Large intestine (tissue), 3 donors: ENCODE results near the gene DAB2IP. TPM values are rescaled to one million over a fixed set of nuclear protein-coding genes. Genes with fewer than 3 reads are reported as not detected.

ENCODE experiments used
- DNase-seq, 2 donors: peaks; one replicate each; pipeline versions ENCODE4 v3.0.0 to v3.0.0-alpha.2; 2013
- H3K27ac ChIP-seq: one replicate; pipeline ENCODE4 v1.5.1; 2013; ENCODE audit warnings: low read length
- H3K27me3 ChIP-seq: 2 replicates; pipeline ENCODE4 v1.6.1; 2013; ENCODE audit warnings: low read length; ENCODE audit not compliant: control insufficient read depth, insufficient read depth
- H3K36me3 ChIP-seq: 2 replicates; pipeline ENCODE4 v1.6.1; 2013; ENCODE audit warnings: low read length; ENCODE audit not compliant: control insufficient read depth, insufficient read depth
- H3K4me1 ChIP-seq: one replicate; pipeline ENCODE4 v1.6.1; 2013; ENCODE audit warnings: low read length; ENCODE audit not compliant: control insufficient read depth, insufficient read depth
- H3K4me3 ChIP-seq: one replicate; pipeline ENCODE4 v1.5.1; 2013; ENCODE audit warnings: low read length
- H3K9me3 ChIP-seq: one replicate; pipeline ENCODE4 v1.6.1; 2013; ENCODE audit warnings: mild to moderate bottlenecking, low read depth, low read length, moderate library complexity; ENCODE audit not compliant: control insufficient read depth
- WGBS: methylation state at CpG from one replicate; pipeline ENCODE4 v1.1.5; 2013; ENCODE audit warnings: low lambda C conversion rate; ENCODE audit not compliant: insufficient coverage; 5-methylcytosine and 5-hydroxymethylcytosine counted together
- polyA plus RNA-seq: library from polyadenylated mRNA; unstranded; fragments of 120-200 nt; gene quantifications from one replicate; pipeline ENCODE4 v1.2.1, GENCODE V29; 2013

Gene DAB2IP
- polyA plus RNA-seq, 1 donor, result 33.0 TPM

DNA sequence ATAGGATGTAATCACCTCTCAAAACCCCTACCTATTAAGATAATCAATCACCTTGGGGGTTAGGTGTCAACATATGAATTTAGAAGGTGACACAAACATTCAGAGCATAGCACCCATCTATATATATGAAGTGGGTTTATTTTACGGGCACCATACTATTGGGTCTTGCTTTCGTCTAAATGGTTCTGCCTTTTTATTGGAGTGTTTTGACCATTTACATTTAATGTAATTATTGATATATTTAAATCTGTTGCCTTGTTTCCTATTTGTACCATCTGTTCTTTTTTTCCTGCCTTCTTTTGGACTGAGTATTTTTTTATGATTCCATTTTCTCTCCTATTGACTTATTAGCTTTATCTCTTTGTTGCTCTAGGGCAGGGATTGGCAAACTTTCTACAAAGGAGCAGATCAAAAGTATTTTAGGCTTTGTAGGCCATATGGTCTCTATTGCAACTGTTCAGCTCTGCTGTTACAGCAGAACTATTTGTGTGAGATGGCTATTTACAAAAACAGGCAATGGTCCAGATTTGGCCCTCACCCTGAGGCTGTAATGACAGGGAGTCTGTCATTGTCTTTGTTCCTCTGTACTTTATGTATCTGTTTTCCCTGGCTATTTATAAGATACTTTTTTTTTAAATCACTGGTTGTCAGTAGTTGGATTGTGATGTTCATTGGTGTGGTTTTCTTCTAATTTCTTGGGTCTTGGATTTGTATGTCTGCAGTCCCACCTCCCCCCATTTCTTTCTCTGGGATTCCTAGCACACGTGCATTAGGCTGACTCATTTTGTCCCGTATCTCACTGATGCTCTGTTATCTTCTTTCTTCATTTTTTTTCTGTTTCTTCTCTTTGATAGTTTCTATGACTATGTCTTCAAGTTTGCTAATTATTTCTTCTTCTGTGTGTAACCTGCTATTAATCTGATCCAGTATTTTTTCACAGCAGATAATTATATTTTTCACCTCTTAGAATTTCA, 127.1 kb downstream of the DAB2IP start:
- no peaks in the 10 kb centered on the region for H3K27me3 ChIP-seq
- DNase-seq, result no peak
- H3K36me3 ChIP-seq, result peaks cover 88% of the 10 kb centered on the region
- H3K27ac ChIP-seq, result no peak overlapping the region
- peaks cover 6% of the 10 kb centered on the region for H3K9me3 ChIP-seq
- WGBS, result 80% methylated on average over 1 of the region's 4 CpGs
- H3K4me3 ChIP-seq, result no peak overlapping the region
- H3K4me1 ChIP-seq, result no peaks in the 10 kb centered on the region

DNA sequence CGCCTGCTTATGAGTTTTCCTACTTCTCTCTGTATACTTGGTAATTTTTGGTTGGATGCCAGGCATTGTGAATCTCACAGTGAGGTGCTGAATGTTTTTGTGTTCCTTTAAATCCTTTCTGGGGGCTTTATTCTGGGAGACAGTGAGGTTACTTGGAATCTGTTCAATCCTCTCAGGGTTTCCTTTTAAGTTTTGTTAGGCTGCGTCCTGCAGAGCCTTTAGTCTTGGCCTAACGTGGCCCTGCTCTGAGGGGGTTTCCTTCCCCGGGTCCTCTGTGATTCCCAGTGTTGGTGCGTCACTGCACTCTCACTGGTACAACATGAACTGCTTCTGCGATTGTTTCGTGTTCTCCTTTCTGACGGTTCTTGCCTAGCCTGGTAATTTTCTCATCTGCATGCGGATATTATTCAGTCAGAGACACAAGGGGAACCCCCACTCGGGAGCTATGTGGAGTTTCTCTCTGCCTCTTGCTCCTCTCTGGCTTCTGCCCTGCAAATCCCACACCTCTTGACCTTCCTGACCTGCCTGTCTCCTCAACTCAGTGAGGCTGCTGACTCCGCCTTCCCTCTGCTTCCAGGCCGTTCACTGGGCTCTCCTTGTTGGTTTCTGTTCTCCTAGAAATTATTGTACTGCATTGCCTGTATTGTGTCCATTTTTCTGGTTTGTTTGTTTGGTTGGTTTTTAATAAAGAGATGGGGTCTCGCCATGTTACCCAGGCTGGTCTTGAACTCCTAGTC, 128.1 kb downstream of the DAB2IP start:
- no peaks in the 10 kb centered on the region for H3K4me1 ChIP-seq
- H3K27me3 ChIP-seq, result no peaks in the 10 kb centered on the region
- H3K9me3 ChIP-seq, result peaks cover 6% of the 10 kb centered on the region
- no peak for DNase-seq
- H3K27ac ChIP-seq, result no peak overlapping the region
- H3K4me3 ChIP-seq, result no peak overlapping the region
- peaks cover 86% of the 10 kb centered on the region for H3K36me3 ChIP-seq
- WGBS, result 89% methylated on average over 2 of the region's 13 CpGs

DNA sequence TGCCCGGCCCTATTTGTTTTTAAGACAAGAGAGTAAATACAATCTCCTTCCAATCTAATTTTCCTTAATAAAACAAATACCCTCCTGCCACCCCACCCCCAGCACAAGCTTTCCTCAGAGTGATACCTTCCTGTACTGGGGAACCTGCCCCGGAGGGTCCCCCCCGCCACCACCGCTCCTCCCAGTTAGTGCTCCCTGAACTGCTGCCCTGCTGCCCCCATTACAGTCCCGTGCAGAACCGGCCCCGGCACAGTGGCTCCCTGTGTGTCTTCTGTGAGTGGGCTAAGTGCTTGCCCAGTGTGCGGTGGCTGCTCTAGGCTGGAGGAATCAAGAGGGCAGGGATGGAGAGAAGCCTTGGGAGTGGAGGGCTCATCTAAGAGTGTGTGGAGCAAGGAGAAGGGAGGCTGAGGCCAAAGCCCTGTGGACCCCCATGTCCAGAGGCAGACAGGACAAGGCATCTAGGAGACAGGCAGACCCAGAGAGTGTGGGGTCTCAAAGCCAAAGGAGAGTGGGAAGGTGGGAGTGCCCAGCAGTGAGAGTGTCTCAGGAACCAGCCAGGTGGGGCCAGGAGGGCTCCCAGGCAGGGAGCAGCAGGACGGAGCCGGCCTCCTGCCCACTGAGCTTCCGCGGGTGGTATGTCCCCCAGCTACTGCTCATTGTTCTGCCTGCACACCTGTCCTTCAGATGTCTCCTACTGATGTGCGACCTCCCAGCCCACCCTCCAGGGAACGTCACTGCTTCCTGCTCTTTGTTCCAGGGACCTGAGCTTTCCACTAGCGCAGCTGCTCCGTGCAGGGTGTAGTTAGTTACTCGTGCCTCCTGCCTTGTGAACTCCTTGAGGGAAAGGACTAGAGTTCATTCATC, 129.0 kb downstream of the DAB2IP start:
- Histone ChIP-seq H3K4me1 (no peaks in the 10 kb centered on the region), H3K36me3 (peaks cover 82% of the 10 kb centered on the region), H3K4me3 (no peak overlapping the region), H3K27me3 (no peaks in the 10 kb centered on the region), H3K9me3 (peaks cover 6% of the 10 kb centered on the region), H3K27ac (no peak overlapping the region)
- DNase-seq, result no peak
- WGBS, result no CpG with 5 or more reads among the region's 17 CpGs

DNA sequence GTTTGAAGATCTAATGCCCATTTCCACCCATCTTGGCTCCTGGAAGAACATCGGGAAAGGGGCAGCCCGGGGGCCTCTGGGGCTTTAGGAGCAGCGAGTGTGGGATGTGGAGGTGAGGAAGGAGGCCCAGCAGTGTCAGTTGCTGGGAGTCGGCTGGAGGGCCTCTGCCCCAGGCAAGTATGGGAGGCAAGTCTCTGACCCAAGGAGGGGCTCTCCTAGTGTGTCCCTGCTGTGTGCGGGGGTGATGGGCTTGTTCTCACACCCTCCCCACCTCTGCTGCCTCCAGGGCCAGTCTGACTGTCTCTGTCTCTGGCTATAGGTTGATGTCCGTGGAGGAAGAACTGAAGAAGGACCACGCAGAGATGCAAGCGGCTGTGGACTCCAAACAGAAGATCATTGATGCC, 129.7 kb downstream of the DAB2IP start:
- Histone ChIP-seq H3K4me1 (no peaks in the 10 kb centered on the region), H3K4me3 (no peak overlapping the region), H3K27me3 (no peaks in the 10 kb centered on the region), H3K27ac (no peak overlapping the region), H3K36me3 (peaks cover 74% of the 10 kb centered on the region), H3K9me3 (peaks cover 2% of the 10 kb centered on the region)
- DNase-seq, result no peak
- WGBS, result no CpG with 5 or more reads among the region's 8 CpGs

DNA sequence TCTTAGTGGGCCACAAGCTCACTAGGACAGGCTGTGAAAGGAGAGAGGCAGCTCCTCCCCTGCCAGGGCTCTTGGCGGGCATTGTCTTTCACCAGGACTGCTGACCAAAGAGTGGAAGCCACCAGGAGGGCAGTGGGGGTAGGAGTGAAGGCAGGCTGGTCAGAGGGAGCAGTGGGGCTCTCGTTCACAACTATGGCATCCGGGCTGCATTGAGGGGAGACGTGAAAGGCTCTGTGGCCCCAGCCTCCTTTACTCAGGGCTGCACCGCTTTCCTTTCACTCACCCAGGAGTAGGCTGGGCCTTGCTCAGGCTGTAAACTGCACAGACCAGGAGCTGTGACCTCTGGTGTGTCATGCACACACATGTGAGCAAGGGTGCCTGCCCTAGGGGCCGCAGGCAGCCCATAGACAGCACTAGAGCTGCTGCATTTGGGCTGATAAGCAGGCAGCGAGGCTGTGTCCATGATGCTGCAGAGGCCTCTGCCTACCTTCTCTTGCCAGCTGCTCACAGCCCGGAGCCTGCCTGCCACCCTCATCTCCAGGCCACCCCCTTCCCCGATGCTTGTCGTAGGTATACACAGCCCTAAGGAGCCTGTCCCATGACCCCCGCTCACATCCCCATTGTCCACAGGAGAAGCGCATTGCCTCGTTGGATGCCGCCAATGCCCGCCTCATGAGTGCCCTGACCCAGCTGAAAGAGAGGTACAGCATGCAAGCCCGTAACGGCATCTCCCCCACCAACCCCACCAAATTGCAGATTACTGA, 130.4 kb downstream of the DAB2IP start:
- DNase-seq, result no peak
- Histone ChIP-seq H3K27ac (no peak overlapping the region), H3K4me1 (no peaks in the 10 kb centered on the region), H3K36me3 (peaks cover 67% of the 10 kb centered on the region), H3K9me3 (no peaks in the 10 kb centered on the region), H3K4me3 (no peak overlapping the region), H3K27me3 (no peaks in the 10 kb centered on the region)
- no CpG with 5 or more reads among the region's 17 CpGs for WGBS

DNA sequence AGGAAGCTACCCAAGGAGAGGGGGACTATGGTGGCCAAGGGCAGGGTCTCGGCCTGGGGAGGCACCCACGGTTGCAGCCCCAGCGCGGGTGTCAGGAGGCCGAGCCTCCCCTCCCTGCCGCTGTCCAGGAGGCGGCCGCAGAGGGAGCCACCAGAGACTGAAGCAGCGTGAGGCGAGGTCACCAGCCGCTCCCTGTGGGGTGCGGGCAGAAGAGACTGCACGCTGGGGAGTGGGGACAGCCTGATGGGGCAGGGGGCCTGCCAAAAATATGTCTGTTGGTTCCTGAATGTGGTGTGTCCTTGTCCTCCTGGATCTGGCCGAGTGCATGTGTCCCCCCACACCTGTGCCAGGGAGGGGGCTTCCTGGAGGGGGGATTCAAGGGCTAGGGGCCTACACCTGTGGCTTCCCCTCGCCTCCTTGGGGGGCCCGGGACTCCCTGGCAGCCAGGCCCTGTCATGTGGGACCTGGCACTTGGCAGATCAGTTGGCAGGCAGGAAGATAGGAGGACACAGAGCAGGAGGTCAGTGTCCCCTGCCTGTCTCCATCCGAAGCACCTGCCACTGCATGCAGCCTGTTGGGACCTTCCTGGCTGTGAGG, 131.2 kb downstream of the DAB2IP start:
- H3K9me3 ChIP-seq, result no peaks in the 10 kb centered on the region
- no CpG with 5 or more reads among the region's 17 CpGs for WGBS
- H3K27ac ChIP-seq, result no peak overlapping the region
- no peak overlapping the region for H3K4me3 ChIP-seq
- peaks cover 62% of the 10 kb centered on the region for H3K36me3 ChIP-seq
- H3K4me1 ChIP-seq, result no peaks in the 10 kb centered on the region
- no peaks in the 10 kb centered on the region for H3K27me3 ChIP-seq
- no peak for DNase-seq

DNA sequence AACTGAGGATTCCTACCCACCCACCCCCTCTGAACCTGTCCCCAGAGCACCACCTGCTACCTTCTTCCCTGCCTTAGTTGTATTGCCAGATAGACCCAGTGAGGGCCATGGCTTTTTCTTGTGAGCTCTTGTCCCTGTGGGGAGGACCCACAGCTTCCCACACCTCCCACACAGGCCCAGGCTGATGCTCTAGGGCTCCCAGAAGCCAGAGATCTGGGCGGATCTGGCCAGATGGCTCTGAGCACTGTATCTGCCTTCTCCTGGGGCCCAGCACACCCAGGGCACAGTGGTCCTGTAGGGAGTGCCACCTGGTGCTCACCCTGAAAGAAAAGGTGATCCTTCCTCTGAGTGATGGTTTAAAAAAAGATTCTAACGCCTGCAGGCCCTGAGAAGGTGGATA, 131.7 kb downstream of the DAB2IP start:
- Histone ChIP-seq H3K36me3 (peaks cover 58% of the 10 kb centered on the region), H3K9me3 (no peaks in the 10 kb centered on the region), H3K4me1 (no peaks in the 10 kb centered on the region), H3K4me3 (no peak overlapping the region), H3K27me3 (no peaks in the 10 kb centered on the region), H3K27ac (no peak overlapping the region)
- no peak for DNase-seq
- WGBS, result no CpG with 5 or more reads among the region's 2 CpGs

DNA sequence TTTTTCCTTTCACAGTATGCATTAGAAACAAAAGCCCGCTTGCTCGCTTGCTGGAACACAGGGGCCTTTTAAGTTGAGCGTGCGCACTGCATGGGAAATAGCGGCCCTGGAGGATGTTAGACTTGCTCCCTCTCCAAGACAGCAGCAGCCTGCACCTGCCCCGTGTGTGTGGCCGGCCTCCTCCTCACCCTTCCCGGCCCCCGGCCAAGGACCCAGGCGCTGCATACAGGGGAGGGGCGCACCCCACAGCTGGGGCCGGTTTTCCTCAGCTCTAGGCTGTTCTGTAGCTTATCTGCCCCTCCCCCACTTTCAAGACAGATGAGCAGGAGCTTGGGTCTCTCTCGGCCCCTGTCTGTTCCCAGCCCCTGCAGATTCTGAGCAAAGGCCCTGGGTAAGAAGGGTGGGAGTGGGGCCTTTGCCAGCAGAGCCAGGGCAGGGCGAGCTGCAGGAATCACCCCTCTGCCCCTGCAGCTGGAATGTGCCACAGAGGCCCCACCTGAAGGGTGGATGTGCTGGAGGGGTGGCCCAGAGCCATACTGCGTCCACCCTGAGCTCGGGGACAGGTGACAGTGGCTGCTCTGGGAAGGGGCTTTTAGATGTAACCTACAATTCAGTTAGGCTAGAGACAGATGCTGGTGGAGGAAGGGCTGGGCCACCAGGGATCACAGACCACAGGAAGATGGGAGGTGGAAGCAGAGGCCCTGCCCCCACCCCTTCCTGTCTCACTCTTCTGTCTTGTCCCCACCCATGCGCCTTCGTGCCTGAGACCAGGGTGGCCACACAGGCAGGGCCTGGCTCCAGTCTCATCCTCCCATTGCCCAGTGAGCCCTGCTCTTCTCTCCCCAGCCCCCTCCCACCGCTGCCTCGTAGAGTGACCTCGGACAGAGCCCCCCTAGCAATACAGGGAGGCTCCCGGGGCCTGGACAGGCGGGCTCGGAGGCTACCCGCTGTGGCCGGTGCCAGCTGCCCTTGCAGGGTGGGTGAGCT, 132.4 kb downstream of the DAB2IP start:
- no peaks in the 10 kb centered on the region for H3K27me3 ChIP-seq
- DNase-seq, result no peak
- H3K9me3 ChIP-seq, result no peaks in the 10 kb centered on the region
- H3K4me3 ChIP-seq, result no peak overlapping the region
- no CpG with 5 or more reads among the region's 26 CpGs for WGBS
- H3K36me3 ChIP-seq, result peaks cover 53% of the 10 kb centered on the region
- no peak overlapping the region for H3K27ac ChIP-seq
- H3K4me1 ChIP-seq, result no peaks in the 10 kb centered on the region
